HEK293 (cell line): ENCODE data around the gene RAB1A.

Experiments used
- KLF16 ChIP-seq: fragments of 450-650 bp; formaldehyde crosslinking; IDR thresholded peaks from 2 replicates; pipeline ENCODE4 v1.5.1; 2017; ENCODE audit warnings: missing biosample characterization, missing genetic modification characterization
- MEIS1 ChIP-seq: sonication (generic); formaldehyde crosslinking; IDR thresholded peaks from 2 replicates; pipeline ENCODE4 v1.8.1; 2022; ENCODE audit warnings: missing genetic modification reagents, mild to moderate bottlenecking, borderline replicate concordance
- MYNN ChIP-seq: fragments of 450-650 bp; formaldehyde crosslinking; IDR thresholded peaks from 2 replicates; pipeline ENCODE4 v1.5.1; 2016; ENCODE audit warnings: missing biosample characterization, missing genetic modification characterization, borderline replicate concordance
- MZF1 ChIP-seq: fragments of 450-650 bp; formaldehyde crosslinking; IDR thresholded peaks from 2 replicates; pipeline ENCODE4 v1.5.1; 2017; ENCODE audit warnings: missing biosample characterization, missing genetic modification characterization, borderline replicate concordance
- PRDM10 ChIP-seq: fragments of 450-650 bp; formaldehyde crosslinking; IDR thresholded peaks from 2 replicates; pipeline ENCODE4 v1.5.1; 2016; ENCODE audit warnings: missing biosample characterization, missing genetic modification characterization
- REPIN1 ChIP-seq: fragments of 450-650 bp; formaldehyde crosslinking; IDR thresholded peaks from 2 replicates; pipeline ENCODE4 v1.5.1; 2017; ENCODE audit warnings: missing biosample characterization, missing genetic modification characterization, low read depth
- SETDB1 ChIP-seq: IDR thresholded peaks from one replicate; pipeline ENCODE4 v1.6.1; 2017; ENCODE audit warnings: mild to moderate bottlenecking, low read length, moderate library complexity, mixed read lengths; ENCODE audit not compliant: insufficient read length
- TRIM28 ChIP-seq: IDR thresholded peaks from 2 replicates; pipeline ENCODE4 v1.6.1; 2011; ENCODE audit warnings: low read length, control low read depth, borderline replicate concordance
- ZBTB17 ChIP-seq: fragments of 450-650 bp; formaldehyde crosslinking; IDR thresholded peaks from 2 replicates; pipeline ENCODE4 v1.5.1; 2016; ENCODE audit warnings: missing biosample characterization, missing genetic modification characterization
- ZBTB20 ChIP-seq: fragments of 450-650 bp; formaldehyde crosslinking; IDR thresholded peaks from 2 replicates; pipeline ENCODE4 v1.5.1; 2016; ENCODE audit warnings: missing biosample characterization, missing genetic modification characterization
- ZNF140 ChIP-seq: fragments of 450-650 bp; formaldehyde crosslinking; IDR thresholded peaks from 2 replicates; pipeline ENCODE4 v1.5.1; 2016; ENCODE audit warnings: missing biosample characterization, missing genetic modification characterization
- ZNF175 ChIP-seq: fragments of 450-650 bp; formaldehyde crosslinking; IDR thresholded peaks from 2 replicates; pipeline ENCODE4 v1.5.1; 2016; ENCODE audit warnings: missing biosample characterization, missing genetic modification characterization
- ZNF223 ChIP-seq: fragments of 450-650 bp; formaldehyde crosslinking; IDR thresholded peaks from 2 replicates; pipeline ENCODE4 v1.5.1; 2016; ENCODE audit warnings: missing biosample characterization, missing genetic modification characterization
- ZNF266 ChIP-seq: fragments of 450-650 bp; formaldehyde crosslinking; IDR thresholded peaks from 2 replicates; pipeline ENCODE4 v1.5.1; 2016; ENCODE audit warnings: missing biosample characterization, missing genetic modification characterization, low read depth
- ZNF311 ChIP-seq: fragments of 450-650 bp; formaldehyde crosslinking; IDR thresholded peaks from 2 replicates; pipeline ENCODE4 v1.5.1; 2017; ENCODE audit warnings: missing biosample characterization, missing genetic modification characterization, borderline replicate concordance
- ZNF335 ChIP-seq: fragments of 450-650 bp; formaldehyde crosslinking; conservative IDR thresholded peaks from 2 replicates; pipeline ENCODE4 v1.5.1; 2016; ENCODE audit warnings: missing biosample characterization, missing genetic modification characterization
- ZNF366 ChIP-seq: fragments of 450-650 bp; formaldehyde crosslinking; conservative IDR thresholded peaks from 2 replicates; pipeline ENCODE4 v1.5.1; 2016; ENCODE audit warnings: missing biosample characterization, missing genetic modification characterization
- ZNF394 ChIP-seq: fragments of 450-650 bp; formaldehyde crosslinking; IDR thresholded peaks from 2 replicates; pipeline ENCODE4 v1.5.1; 2016; ENCODE audit warnings: missing biosample characterization, missing genetic modification characterization, mild to moderate bottlenecking, moderate library complexity, borderline replicate concordance
- ZNF433 ChIP-seq: fragments of 450-650 bp; formaldehyde crosslinking; IDR thresholded peaks from 2 replicates; pipeline ENCODE4 v1.5.1; 2016; ENCODE audit warnings: missing biosample characterization, missing genetic modification characterization, low read depth
- ZNF473 ChIP-seq: fragments of 450-650 bp; formaldehyde crosslinking; IDR thresholded peaks from 2 replicates; pipeline ENCODE4 v1.5.1; 2017; ENCODE audit warnings: missing biosample characterization, missing genetic modification characterization
- ZNF521 ChIP-seq: fragments of 450-650 bp; formaldehyde crosslinking; IDR thresholded peaks from 2 replicates; pipeline ENCODE4 v1.5.1; 2017; ENCODE audit warnings: missing biosample characterization, mild to moderate bottlenecking, missing genetic modification characterization
- ZNF529 ChIP-seq: fragments of 450-650 bp; formaldehyde crosslinking; IDR thresholded peaks from 2 replicates; pipeline ENCODE4 v1.5.1; 2017; ENCODE audit warnings: missing genetic modification characterization, missing biosample characterization; ENCODE audit not compliant: insufficient replicate concordance
- ZNF610 ChIP-seq: fragments of 450-650 bp; formaldehyde crosslinking; IDR thresholded peaks from 2 replicates; pipeline ENCODE4 v1.5.1; 2016; ENCODE audit warnings: missing biosample characterization, missing genetic modification characterization, borderline replicate concordance
- ZNF621 ChIP-seq: fragments of 450-650 bp; formaldehyde crosslinking; IDR thresholded peaks from 2 replicates; pipeline ENCODE4 v1.5.1; 2017; ENCODE audit warnings: missing biosample characterization, missing genetic modification characterization
- ZNF664 ChIP-seq: fragments of 450-650 bp; formaldehyde crosslinking; IDR thresholded peaks from 2 replicates; pipeline ENCODE4 v1.5.1; 2016; ENCODE audit warnings: missing biosample characterization, missing genetic modification characterization
- ZNF692 ChIP-seq: fragments of 450-650 bp; formaldehyde crosslinking; IDR thresholded peaks from 2 replicates; pipeline ENCODE4 v1.5.1; 2016; ENCODE audit warnings: missing biosample characterization, missing genetic modification characterization
- ZSCAN4 ChIP-seq: fragments of 450-650 bp; formaldehyde crosslinking; IDR thresholded peaks from 2 replicates; pipeline ENCODE4 v1.5.1; 2017; ENCODE audit warnings: missing biosample characterization, missing genetic modification characterization
- TF ChIP-seq, protein P1 (sequence below): fragments of 450-650 bp; formaldehyde crosslinking; IDR thresholded peaks from 2 replicates; pipeline ENCODE4 v1.5.1; 2016; ENCODE audit warnings: missing biosample characterization, missing genetic modification characterization
- TF ChIP-seq, protein P2 (sequence below): fragments of 450-650 bp; formaldehyde crosslinking; optimal IDR thresholded peaks from 2 replicates; pipeline ENCODE3; 2016; ENCODE audit warnings: missing biosample characterization, mild to moderate bottlenecking, missing genetic modification characterization
- TF ChIP-seq, protein P3 (sequence below): fragments of 450-650 bp; formaldehyde crosslinking; IDR thresholded peaks from 2 replicates; pipeline ENCODE4; 2016; ENCODE audit warnings: missing biosample characterization, missing genetic modification characterization

RAB1A gene

GRCh38 chr2:65040400-65041261 lies 89.3 kb downstream of the RAB1A start (continued):
- TF ChIP-seq, protein P1, sequence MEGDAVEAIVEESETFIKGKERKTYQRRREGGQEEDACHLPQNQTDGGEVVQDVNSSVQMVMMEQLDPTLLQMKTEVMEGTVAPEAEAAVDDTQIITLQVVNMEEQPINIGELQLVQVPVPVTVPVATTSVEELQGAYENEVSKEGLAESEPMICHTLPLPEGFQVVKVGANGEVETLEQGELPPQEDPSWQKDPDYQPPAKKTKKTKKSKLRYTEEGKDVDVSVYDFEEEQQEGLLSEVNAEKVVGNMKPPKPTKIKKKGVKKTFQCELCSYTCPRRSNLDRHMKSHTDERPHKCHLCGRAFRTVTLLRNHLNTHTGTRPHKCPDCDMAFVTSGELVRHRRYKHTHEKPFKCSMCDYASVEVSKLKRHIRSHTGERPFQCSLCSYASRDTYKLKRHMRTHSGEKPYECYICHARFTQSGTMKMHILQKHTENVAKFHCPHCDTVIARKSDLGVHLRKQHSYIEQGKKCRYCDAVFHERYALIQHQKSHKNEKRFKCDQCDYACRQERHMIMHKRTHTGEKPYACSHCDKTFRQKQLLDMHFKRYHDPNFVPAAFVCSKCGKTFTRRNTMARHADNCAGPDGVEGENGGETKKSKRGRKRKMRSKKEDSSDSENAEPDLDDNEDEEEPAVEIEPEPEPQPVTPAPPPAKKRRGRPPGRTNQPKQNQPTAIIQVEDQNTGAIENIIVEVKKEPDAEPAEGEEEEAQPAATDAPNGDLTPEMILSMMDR, result peak; percentile 88
- TF ChIP-seq ZNF266 (tag by site-specific recombination) (no peak), ZNF335 (tag by site-specific recombination) (no peak), ZNF223 (tag by site-specific recombination) (no peak), MZF1 (tag by site-specific recombination) (no peak), MYNN (tag by site-specific recombination) (no peak), ZNF610 (tag by site-specific recombination) (no peak), ZNF394 (no peak), ZNF175 (tag by site-specific recombination) (no peak), ZNF311 (tag by site-specific recombination) (no peak), ZNF521 (tag by site-specific recombination) (no peak), SETDB1 (no peak), ZNF140 (tag by site-specific recombination) (no peak), PRDM10 (tag by site-specific recombination) (peak; percentile 53), KLF16 (tag by site-specific recombination) (0 out of 2 replicates have a peak, but pooled peaks have one; percentile 21), REPIN1 (tag by site-specific recombination) (no peak), ZNF433 (tag by site-specific recombination) (no peak), ZNF621 (no peak), ZNF529 (tag by site-specific recombination) (no peak), ZSCAN4 (tag by site-specific recombination) (no peak), ZNF664 (tag by site-specific recombination) (no peak), ZNF366 (tag by site-specific recombination) (no peak), ZNF692 (tag by site-specific recombination) (no peak), MEIS1 (no peak), ZNF473 (tag by site-specific recombination) (no peak), ZBTB17 (tag by site-specific recombination) (peak; percentile 84), TRIM28 (no peak), ZBTB20 (tag by site-specific recombination) (no peak)
- TF ChIP-seq, protein P2, sequence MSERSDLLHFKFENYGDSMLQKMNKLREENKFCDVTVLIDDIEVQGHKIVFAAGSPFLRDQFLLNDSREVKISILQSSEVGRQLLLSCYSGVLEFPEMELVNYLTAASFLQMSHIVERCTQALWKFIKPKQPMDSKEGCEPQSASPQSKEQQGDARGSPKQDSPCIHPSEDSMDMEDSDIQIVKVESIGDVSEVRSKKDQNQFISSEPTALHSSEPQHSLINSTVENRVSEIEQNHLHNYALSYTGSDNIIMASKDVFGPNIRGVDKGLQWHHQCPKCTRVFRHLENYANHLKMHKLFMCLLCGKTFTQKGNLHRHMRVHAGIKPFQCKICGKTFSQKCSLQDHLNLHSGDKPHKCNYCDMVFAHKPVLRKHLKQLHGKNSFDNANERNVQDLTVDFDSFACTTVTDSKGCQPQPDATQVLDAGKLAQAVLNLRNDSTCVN, result no peak
- TF ChIP-seq, protein P3, sequence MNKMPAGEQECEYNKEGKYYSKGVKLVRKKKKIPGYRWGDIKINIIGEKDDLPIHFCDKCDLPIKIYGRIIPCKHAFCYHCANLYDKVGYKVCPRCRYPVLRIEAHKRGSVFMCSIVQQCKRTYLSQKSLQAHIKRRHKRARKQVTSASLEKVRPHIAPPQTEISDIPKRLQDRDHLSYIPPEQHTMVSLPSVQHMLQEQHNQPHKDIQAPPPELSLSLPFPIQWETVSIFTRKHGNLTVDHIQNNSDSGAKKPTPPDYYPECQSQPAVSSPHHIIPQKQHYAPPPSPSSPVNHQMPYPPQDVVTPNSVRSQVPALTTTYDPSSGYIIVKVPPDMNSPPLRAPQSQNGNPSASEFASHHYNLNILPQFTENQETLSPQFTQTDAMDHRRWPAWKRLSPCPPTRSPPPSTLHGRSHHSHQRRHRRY (tag by site-specific recombination), result no peak
